ENCODE data around the gene DHRS12.

- TF ChIP-seq, protein P1, sequence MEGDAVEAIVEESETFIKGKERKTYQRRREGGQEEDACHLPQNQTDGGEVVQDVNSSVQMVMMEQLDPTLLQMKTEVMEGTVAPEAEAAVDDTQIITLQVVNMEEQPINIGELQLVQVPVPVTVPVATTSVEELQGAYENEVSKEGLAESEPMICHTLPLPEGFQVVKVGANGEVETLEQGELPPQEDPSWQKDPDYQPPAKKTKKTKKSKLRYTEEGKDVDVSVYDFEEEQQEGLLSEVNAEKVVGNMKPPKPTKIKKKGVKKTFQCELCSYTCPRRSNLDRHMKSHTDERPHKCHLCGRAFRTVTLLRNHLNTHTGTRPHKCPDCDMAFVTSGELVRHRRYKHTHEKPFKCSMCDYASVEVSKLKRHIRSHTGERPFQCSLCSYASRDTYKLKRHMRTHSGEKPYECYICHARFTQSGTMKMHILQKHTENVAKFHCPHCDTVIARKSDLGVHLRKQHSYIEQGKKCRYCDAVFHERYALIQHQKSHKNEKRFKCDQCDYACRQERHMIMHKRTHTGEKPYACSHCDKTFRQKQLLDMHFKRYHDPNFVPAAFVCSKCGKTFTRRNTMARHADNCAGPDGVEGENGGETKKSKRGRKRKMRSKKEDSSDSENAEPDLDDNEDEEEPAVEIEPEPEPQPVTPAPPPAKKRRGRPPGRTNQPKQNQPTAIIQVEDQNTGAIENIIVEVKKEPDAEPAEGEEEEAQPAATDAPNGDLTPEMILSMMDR (IDR thresholded peaks at IDR 0.05; ENCODE audit: low read depth, low read length), result no peak
- TF ChIP-seq EZH2phosphoT487 (IDR thresholded peaks at IDR 0.05; ENCODE audit: low read depth), result no peak
These were observed 8.0 kb upstream of the DHRS12 start for GRCh38 chr13:51811920-51812451.

Measured in OCI-LY3 (cell line).